ENCODE data around the gene CDV3. TPM values are rescaled to one million over a fixed set of nuclear protein-coding genes. Genes with fewer than 3 reads are reported as not detected.
"Not testable (repeated sequence)": the region's sequence is repeated elsewhere in the genome, so short reads cannot be mapped to it uniquely, and the experiment has no call there.

The CDV3 gene
- total RNA-seq, 1 experiment from 2014 or later, result 193 TPM

DNA sequence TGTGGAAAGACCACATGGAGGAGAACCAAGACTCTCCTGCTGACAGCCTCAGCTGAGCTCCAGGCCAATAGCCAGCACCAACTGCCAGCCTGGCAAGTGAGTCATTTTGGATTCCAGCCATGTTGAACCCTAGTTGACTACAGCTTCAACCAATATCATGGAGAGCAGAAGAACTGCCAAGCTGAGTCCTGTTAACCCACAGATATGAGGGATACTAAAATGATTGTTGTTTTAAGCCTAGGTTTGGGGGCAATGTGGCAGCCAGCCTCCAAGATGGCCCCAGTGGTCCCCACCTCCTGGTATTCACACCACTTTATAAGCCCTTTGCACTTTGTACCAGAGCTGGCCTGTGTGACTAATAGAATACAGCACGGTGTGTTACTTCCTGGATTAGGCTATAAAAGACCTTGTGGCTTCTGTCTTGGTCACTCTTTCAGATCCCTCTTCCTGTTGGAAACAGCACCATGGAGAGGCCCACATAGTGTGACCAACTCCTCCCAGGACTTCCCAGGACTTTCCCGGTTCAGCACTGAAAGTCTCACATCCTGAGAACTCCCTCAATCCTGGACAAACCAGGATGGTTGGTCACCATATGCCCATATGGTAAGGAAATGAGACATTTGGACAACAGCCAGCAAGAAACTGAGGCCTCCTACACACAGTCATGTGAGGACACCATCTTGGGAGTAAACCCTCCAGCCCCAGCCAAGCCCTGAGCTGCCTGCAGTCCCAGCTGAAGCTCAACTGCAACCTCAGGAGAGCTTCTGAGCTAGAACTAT, 32.4 kb upstream of the CDV3 start:
- H3K4me1 ChIP-seq (replicated peaks; ENCODE audit: insufficient read depth), result peaks cover 48% of the 10 kb centered on the region
- intact Hi-C loops (cut with micrococcal nuclease; ENCODE audit: unreplicated experiment), result no loop called here
- H2AFZ ChIP-seq, result peak overlapping the region; percentile 46
- peak overlapping the region; percentile 37 for H3K27ac ChIP-seq
- H3K36me3 ChIP-seq (ENCODE audit: low read depth), result no peaks in the 10 kb centered on the region
- BruUV-seq (replicated peaks), result no TSS peak
- H3K27me3 ChIP-seq (ENCODE audit: insufficient read depth, low read depth), result no peaks in the 10 kb centered on the region
- no peak overlapping the region for H3K4me3 ChIP-seq
- POLR2A ChIA-PET (ENCODE audit: unreplicated experiment), result interaction anchor here (0.6 to 0.7 kb wide), 3 partner anchors 10 to 30 kb away, joined by 3 to 4 read pairs (median 4); no protein-coding TSS in a partner anchor
- H3K79me2 ChIP-seq (ENCODE audit: low read depth), result no peaks in the 10 kb centered on the region
- no peaks in the 10 kb centered on the region; the same call in 1 of the 2 replicates for H3K9me3 ChIP-seq (ENCODE audit: insufficient read depth, low read depth)
- no peaks in the 10 kb centered on the region for H3K9me2 ChIP-seq (ENCODE audit: insufficient read depth)
- H4K20me1 ChIP-seq (ENCODE audit: insufficient read depth), result no peaks in the 10 kb centered on the region
- DNase-seq, result peak in 1 of 2 experiments; percentile 78
- CTCF ChIA-PET, result interaction anchor here (0.7 kb wide), 1 partner anchor 30 kb away, joined by 6 read pairs; no protein-coding TSS in a partner anchor
- TF ChIP-seq EZH2 (IDR thresholded peaks at IDR 0.05; ENCODE audit: low read depth), result no peak
- TF ChIP-seq, protein P1, sequence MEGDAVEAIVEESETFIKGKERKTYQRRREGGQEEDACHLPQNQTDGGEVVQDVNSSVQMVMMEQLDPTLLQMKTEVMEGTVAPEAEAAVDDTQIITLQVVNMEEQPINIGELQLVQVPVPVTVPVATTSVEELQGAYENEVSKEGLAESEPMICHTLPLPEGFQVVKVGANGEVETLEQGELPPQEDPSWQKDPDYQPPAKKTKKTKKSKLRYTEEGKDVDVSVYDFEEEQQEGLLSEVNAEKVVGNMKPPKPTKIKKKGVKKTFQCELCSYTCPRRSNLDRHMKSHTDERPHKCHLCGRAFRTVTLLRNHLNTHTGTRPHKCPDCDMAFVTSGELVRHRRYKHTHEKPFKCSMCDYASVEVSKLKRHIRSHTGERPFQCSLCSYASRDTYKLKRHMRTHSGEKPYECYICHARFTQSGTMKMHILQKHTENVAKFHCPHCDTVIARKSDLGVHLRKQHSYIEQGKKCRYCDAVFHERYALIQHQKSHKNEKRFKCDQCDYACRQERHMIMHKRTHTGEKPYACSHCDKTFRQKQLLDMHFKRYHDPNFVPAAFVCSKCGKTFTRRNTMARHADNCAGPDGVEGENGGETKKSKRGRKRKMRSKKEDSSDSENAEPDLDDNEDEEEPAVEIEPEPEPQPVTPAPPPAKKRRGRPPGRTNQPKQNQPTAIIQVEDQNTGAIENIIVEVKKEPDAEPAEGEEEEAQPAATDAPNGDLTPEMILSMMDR (conservative IDR thresholded peaks at IDR 0.05), result no peak
- H3K4me2 ChIP-seq, result peak overlapping the region; percentile 29
- H3F3A ChIP-seq (ENCODE audit: insufficient read depth, low read depth), result peaks cover 15% of the 10 kb centered on the region; the same call in 1 of the 2 replicates

DNA sequence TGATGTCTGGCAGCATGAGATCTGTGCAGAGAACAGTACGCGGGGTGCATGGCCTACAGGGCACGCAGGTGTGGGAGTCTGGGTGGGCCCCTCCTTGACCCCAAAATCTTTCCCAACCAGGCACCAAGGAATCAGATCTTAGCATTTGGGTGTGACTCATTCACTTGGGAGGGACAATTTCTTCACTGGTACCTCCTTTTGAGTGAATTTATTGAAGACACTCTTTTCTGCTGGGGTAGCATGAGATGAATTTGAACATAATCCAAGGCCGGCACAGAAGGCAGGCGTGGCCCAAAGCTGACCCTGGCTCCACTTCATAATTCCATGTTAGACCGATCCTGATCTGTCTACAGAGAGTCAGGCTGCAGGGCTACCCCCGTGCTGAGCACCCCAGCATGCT, 30.6 kb upstream of the CDV3 start:
- Histone ChIP-seq H3K4me3 (no peak overlapping the region), H3K4me2 (no peak overlapping the region), H3K36me3 (ENCODE audit: low read depth) (no peaks in the 10 kb centered on the region), H3K79me2 (ENCODE audit: low read depth) (no peaks in the 10 kb centered on the region), H3K27ac (no peak overlapping the region), H4K20me1 (ENCODE audit: insufficient read depth) (no peaks in the 10 kb centered on the region), H3K9me2 (ENCODE audit: insufficient read depth) (no peaks in the 10 kb centered on the region), H3K4me1 (replicated peaks; ENCODE audit: insufficient read depth) (peaks cover 51% of the 10 kb centered on the region), H2AFZ (no peak overlapping the region), H3F3A (ENCODE audit: insufficient read depth, low read depth) (peaks cover 7% of the 10 kb centered on the region; the same call in 1 of the 2 replicates), H3K9me3 (ENCODE audit: insufficient read depth, low read depth) (no peaks in the 10 kb centered on the region; the same call in 1 of the 2 replicates), H3K27me3 (ENCODE audit: insufficient read depth, low read depth) (no peaks in the 10 kb centered on the region)
- BruUV-seq (replicated peaks), result no TSS peak
- ChIA-PET CTCF (no interaction called here), POLR2A (ENCODE audit: unreplicated experiment) (interaction anchor here (0.7 kb wide), 1 partner anchor 22 kb away, joined by 4 read pairs; no protein-coding TSS in a partner anchor)
- intact Hi-C loops (cut with micrococcal nuclease; ENCODE audit: unreplicated experiment), result no loop called here
- no peak for DNase-seq
- TF ChIP-seq, protein P1 (conservative IDR thresholded peaks at IDR 0.05), result no peak
- no peak for TF ChIP-seq EZH2 (IDR thresholded peaks at IDR 0.05; ENCODE audit: low read depth)

DNA sequence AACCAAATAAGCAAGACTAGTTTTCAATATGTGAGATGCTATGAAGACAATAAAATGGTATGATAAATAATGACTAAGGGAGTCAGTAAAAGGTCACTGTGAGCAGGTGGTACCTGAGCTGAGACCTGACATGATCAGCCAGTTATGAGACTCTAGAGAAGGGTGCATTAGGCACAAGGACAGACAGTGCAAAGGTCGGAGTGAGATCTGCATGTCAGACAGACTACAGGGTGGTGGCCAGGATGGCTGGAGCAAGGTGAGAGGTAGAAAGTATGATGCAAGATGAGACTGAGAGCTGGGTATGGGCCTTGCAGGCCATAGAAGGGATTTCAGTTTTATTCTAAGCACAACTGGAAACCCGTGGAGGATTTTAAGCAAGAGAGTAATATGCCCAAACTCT, 28.5 kb upstream of the CDV3 start:
- H3K9me2 ChIP-seq (ENCODE audit: insufficient read depth); H4K20me1 ChIP-seq (ENCODE audit: insufficient read depth); POLR2A ChIA-PET (ENCODE audit: unreplicated experiment); H3K4me3 ChIP-seq; intact Hi-C loops (cut with micrococcal nuclease; ENCODE audit: unreplicated experiment); H3F3A ChIP-seq (ENCODE audit: insufficient read depth, low read depth); H2AFZ ChIP-seq; H3K27me3 ChIP-seq (ENCODE audit: insufficient read depth, low read depth); H3K9me3 ChIP-seq (ENCODE audit: insufficient read depth, low read depth); BruUV-seq (replicated peaks); H3K36me3 ChIP-seq (ENCODE audit: low read depth); H3K79me2 ChIP-seq (ENCODE audit: low read depth); CTCF ChIA-PET: not testable (repeated sequence)
- Histone ChIP-seq H3K4me2 (peak overlapping the region; percentile 31; the same call in 1 of the 2 replicates), H3K4me1 (replicated peaks; ENCODE audit: insufficient read depth) (peaks cover 60% of the 10 kb centered on the region), H3K27ac (peak overlapping the region; percentile 40)
- peak in 1 of 2 experiments; percentile 69 for DNase-seq

Data from PC-9 (cell line).